BE2C (cell line): ENCODE results near the gene CARD8.

ENCODE experiments used
- DNase-seq: peaks from one replicate; pipeline ENCODE4 v3.0.0-alpha.2; 2020
- H3K27me3 ChIP-seq: fragments of 250-450 bp; sonication (Bioruptor Pico); 2 replicates; pipeline ENCODE4 v1.5.1; 2020; ENCODE audit warnings: mild to moderate bottlenecking
- H3K36me3 ChIP-seq: fragments of 250-450 bp; sonication (Bioruptor Pico); 2 replicates; pipeline ENCODE4 v1.5.1; 2020; ENCODE audit warnings: mild to moderate bottlenecking
- H3K4me1 ChIP-seq: fragments of 250-450 bp; sonication (Bioruptor Pico); 2 replicates; pipeline ENCODE4 v1.5.1; 2020
- H3K4me3 ChIP-seq: 2 replicates; pipeline ENCODE4 v1.5.1; 2011; ENCODE audit warnings: low read depth, low read length
- H3K9me3 ChIP-seq: fragments of 250-450 bp; sonication (Bioruptor Pico); 2 replicates; pipeline ENCODE4 v1.5.1; 2020
- CTCF ChIP-seq: IDR thresholded peaks from 2 replicates; pipeline ENCODE4 v1.5.1; 2012; ENCODE audit warnings: mild to moderate bottlenecking, low read depth, low read length

The CARD8 gene

GRCh38 chr19:48186541-48186991 is 69.1 kb downstream of the CARD8 start:
- no peak overlapping the region for H3K4me3 ChIP-seq
- H3K27me3 ChIP-seq = no peaks in the 10 kb centered on the region
- peaks cover 3% of the 10 kb centered on the region for H3K9me3 ChIP-seq
- TF ChIP-seq CTCF = no peak
- DNase-seq = no peak
- H3K36me3 ChIP-seq = peaks cover 7% of the 10 kb centered on the region
- H3K4me1 ChIP-seq = no peaks in the 10 kb centered on the region

- no peak for TF ChIP-seq CTCF
- no peaks in the 10 kb centered on the region for H3K4me1 ChIP-seq
These were observed 69.7 kb downstream of the CARD8 start for GRCh38 chr19:48186015-48186414.

GRCh38 chr19:48183356-48183755 is 72.4 kb downstream of the CARD8 start:
- no peaks in the 10 kb centered on the region; the same call in 1 of the 2 replicates for H3K36me3 ChIP-seq
- DNase-seq = no peak
- TF ChIP-seq CTCF = no peak
- H3K27me3 ChIP-seq = no peaks in the 10 kb centered on the region
- no peak overlapping the region for H3K4me3 ChIP-seq
- H3K4me1 ChIP-seq = no peaks in the 10 kb centered on the region
- peaks cover 5% of the 10 kb centered on the region for H3K9me3 ChIP-seq

More at GRCh38 chr19:48186015-48186414, 69.7 kb downstream of the CARD8 start:
- Histone ChIP-seq H3K27me3 (no peaks in the 10 kb centered on the region), H3K9me3 (peaks cover 5% of the 10 kb centered on the region), H3K36me3 (peaks cover 4% of the 10 kb centered on the region), H3K4me3 (no peak overlapping the region)
- no peak for DNase-seq

GRCh38 chr19:48182434-48182833 is 73.3 kb downstream of the CARD8 start:
- H3K36me3 ChIP-seq = no peaks in the 10 kb centered on the region; the same call in 1 of the 2 replicates
- no peak overlapping the region for H3K4me3 ChIP-seq
- no peaks in the 10 kb centered on the region for H3K27me3 ChIP-seq
- DNase-seq = no peak
- H3K4me1 ChIP-seq = no peaks in the 10 kb centered on the region
- TF ChIP-seq CTCF = no peak
- H3K9me3 ChIP-seq = peaks cover 5% of the 10 kb centered on the region

GRCh38 chr19:48181505-48181904 is 74.2 kb downstream of the CARD8 start:
- no peak for TF ChIP-seq CTCF
- no peak for DNase-seq
- no peak overlapping the region for H3K4me3 ChIP-seq
- H3K4me1 ChIP-seq = no peaks in the 10 kb centered on the region
- H3K27me3 ChIP-seq = no peaks in the 10 kb centered on the region
- no peaks in the 10 kb centered on the region; the same call in 1 of the 2 replicates for H3K36me3 ChIP-seq
- H3K9me3 ChIP-seq = peaks cover 5% of the 10 kb centered on the region

- Histone ChIP-seq H3K4me3 (no peak overlapping the region), H3K9me3 (no peaks in the 10 kb centered on the region; the same call in 1 of the 2 replicates), H3K36me3 (no peaks in the 10 kb centered on the region), H3K27me3 (no peaks in the 10 kb centered on the region), H3K4me1 (no peaks in the 10 kb centered on the region)
- DNase-seq = no peak
- no peak for TF ChIP-seq CTCF
These were observed 79.5 kb downstream of the CARD8 start for GRCh38 chr19:48176226-48176625.
